HG03460 (cell line): ENCODE data around the gene SLC6A13.
"Not testable (repeated sequence)": the region's sequence is repeated elsewhere in the genome, so short reads cannot be mapped to it uniquely, and the experiment has no call there.

ENCODE experiments used
- ATAC-seq: cut with Tn5 transposase; IDR thresholded peaks from one replicate; pipeline ENCODE4 v1.9.1; 2021; ENCODE audit not compliant: unreplicated experiment

Gene SLC6A13

DNA sequence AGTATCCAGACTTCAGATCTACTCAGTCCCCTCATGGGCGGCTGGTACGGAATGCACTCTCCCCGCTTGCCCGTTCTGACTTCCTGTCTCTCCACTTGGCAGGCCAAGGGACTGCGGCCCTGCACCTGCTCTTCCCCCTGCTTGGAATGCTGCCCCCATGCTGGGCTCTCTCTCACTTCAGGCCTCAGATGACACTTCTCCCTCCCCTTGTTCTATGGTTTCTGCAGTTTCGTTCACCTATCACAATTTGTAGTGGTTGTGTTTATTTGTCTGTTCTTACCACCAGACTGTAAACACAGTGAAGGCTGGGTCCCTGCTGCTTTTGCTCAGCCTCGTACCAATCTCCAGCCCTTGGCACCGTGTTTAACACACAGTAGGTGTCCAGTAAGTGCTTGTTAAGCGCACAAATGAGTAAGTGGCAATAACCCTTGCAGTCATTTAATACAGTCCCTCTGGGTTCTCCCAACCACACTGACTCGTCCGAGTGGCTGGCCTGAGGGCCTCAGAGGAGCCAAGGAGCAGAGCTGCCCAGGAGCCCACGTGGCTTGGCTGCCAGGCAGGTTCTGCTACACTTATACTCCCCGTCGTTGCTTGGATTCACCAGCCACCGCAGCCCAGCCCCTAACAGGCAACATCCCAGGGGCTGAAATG, 60.4 kb downstream of the SLC6A13 start:
- no peak for ATAC-seq

DNA sequence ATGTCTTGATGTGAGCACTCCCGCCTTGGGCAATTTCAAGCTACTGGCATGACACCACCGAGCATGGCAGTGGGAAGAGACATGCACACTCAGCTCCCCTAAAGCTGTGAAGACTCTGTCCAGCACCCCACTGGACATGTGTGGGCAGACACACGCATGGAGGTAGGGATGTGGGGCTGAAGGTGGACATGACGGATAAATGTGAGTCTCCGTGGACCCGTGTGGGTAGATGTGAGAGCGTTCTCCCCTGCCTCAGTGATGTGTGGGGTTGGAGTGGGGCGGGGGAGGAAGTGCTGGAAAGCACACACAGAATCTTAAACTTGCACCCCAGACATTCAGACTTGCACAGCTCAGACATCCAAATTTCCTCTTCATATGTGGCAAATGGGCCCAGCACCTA, 61.3 kb downstream of the SLC6A13 start:
- ATAC-seq = no peak

DNA sequence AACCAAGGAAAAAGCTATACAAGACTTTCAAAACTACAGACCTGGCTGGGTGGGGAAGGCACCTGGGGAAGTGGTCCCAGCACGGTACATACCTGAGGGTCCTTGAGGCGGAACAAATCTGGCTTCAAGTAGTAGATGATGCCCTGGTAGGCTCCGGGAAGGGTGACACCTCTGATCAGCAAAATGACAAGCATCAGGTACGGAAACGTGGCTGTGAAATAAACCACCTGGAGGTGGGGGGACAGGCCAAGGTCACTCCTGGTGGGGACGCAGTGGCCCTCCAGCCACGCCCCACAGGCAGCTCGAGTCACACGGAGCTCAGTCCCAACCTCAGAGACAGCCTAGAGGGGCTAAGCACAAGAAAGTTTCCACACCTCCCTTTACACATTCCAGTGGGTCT, 63.9 kb downstream of the SLC6A13 start:
- no peak for ATAC-seq

DNA sequence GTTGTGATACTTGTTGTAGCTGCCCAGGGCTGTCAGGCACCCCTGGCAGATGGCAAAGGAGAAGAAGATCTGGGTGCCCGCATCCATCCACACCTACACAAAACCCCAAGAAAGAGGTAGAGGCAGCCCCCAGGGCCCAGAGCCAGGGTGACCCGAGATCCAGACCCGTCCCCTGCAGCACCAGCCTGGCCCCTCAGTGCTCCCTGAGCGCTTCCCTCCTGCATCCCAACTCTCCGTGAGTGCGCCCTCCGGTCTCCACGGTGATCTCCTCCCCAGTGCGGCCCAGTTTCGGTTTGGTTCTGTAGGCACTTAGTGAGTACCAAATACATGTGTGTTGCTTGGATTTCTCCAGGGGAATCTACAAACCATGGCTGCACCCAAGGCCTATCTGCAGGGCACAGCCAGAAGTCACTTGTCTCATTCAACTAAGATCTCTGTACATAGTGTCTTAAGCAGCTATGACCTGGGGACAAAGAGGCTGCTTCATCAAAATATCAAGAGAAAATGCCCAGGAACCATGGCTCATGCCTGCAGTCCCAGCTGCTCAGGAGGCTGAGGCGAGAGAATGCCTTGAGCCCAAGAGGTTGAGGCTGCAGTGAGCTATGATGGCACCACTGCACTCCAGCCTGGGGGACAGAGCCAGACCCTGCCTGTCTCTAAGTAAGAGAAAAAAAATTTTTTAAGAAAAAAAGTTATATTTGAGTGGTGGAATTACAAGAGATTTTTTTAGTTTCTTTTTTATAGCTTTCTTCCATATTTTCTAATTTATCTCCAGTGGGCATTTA, 64.5 kb downstream of the SLC6A13 start:
- no peak for ATAC-seq

DNA sequence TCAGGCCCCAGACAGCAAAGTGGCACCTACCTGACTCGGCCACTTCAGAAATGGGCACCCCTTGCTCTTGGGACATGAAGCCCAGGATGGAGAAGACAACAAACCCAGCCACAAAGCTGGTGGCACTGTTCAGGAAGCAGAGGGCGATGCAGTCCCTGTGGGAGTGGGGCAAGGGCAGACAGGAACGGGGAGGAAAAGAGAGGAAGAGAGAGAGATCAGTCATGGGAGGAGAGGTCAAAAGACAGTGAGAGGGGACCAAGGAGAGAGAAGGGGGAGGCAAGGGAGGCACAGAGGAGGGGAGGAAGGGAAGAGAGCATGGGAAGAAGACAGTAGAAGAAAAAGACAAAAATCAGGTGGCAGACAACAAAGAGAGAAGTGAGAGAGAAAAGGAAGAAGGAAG, 65.3 kb downstream of the SLC6A13 start:
- no peak for ATAC-seq

DNA sequence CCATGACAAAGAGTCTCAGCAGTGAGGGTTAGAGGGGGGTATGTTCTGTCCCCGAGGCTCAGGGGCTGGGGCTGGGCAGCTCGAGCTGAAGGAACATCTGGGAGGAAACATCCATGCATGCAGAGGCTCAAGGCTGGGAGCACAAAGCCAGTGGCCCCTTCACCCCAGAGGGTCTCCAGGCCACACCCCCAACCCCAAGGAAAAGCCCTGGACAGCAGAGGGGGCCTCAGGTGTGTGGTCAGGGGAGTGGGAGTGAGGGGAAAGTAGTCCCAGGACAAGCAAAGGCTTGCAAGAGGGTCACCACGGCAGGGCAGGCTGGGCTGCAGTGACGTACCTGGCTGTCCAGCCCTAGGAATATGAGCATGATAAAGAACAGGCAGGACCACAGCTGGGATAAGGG, 66.2 kb downstream of the SLC6A13 start:
- ATAC-seq = no peak

DNA sequence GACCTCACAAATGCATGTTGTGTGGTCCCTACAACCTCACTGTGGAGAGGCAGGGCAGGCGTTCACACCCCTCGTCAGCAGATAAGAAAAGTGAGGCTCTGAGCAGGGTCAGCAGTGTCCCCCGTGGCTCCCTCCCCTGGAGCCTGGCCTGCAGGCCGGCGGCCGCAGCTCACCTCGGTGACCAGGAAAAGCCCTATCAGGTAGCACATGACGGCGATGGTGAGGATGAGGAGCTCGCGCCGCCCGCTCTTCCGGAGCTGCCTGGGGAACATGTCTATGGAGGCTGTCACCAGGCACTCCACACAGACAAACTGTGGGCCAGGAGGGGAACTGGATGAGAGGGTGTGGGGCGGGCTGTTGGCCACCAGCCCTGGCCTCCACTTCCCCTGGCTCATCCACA, 66.7 kb downstream of the SLC6A13 start:
- no peak for ATAC-seq

DNA sequence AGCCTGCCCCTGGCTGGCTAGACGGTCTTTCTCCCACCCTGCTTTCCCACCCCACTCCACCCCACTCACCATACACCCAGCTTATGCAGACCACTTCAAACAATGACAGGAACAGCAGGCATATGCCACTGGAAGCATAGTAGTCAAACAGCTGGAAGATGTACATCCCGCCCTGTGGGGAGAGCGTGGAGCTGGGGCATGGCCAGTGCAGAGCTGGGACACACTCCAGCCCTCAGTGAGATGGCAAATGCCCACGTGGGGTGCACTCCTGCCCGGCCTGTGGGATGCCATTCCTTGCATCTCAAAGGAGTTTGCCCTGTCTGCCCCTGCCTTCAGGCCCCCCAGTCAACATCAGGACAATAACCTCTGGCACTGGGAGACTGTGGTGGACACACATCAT, 67.5 kb downstream of the SLC6A13 start:
- no peak for ATAC-seq

DNA sequence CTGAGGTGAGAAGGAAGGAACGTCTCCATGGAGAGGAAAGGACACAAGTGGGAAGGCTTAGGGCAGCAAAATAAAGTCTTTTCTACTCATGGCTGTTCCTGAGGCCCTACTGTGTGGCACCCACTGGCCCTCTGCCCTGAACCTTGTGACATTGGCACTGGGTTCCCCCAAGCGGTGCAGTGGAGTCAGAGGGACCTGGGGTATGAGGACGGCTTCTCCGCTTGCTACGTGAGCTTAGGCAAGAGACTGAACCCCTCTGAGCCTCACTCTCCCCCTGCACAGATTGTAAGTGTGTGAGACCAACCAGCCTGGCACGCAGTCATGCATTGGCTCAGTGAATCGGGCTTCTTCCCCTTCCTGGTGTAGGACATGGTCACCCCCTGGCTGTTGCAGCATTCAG, 68.4 kb downstream of the SLC6A13 start:
- ATAC-seq = no peak

DNA sequence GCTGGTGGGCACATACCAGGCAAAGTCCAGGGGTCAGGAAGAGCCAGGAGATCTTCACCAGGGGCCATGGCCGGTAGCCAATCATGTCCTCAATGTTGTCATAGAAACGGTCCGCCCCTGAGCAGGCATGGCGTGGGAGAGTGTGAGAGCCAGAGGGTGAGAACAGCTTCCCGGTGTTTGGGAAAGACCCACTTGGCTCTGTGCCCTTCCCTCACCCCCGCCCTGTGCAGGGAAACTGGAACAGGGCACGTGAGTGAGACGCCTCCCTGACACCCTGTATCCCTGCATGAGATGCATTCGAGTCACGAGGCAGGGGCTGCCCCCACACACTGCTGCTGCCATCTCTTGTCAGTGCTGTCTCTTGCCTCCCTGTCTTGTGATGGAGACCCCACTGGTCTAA, 69.4 kb downstream of the SLC6A13 start:
- ATAC-seq = no peak

DNA sequence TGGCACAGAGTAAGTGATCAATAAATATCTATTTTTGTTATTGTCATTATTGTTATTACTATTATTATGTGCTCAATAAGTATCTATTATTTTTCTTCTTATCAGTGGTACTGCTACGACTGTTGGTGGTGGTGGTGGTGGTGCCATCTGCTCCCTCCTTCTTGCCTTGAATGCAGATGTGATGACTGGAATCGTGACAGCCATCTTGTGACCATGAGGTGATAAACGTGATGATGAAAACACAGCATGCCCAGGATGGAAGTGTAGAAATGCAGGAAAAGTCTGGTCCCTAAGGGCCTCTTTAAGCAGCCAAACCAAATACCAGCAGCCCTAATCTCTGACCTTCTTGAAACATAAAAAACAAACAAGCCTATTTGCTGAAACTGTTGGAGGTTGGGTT, 71.1 kb downstream of the SLC6A13 start:
- ATAC-seq = no peak

DNA sequence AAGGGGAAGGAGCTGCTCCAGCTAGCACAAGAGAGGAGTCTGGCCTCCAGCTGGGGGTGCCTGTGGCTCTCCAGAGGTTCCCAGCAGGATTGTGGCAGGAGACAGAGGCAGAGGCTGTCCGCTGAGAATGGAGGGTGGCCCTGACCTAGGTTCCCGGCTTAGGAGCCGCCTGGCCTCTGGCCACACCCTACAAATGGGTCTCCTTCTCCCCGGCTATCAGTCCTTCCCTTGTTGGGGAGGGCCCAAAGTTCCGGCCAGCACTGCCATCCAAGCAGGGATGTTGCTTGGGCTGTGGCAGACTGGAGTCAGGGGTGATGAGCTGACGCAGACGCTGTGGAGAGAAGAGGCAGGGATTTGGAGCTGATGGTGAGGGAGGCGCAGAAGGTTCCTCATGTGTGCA, 71.8 kb downstream of the SLC6A13 start:
- ATAC-seq = no peak

DNA sequence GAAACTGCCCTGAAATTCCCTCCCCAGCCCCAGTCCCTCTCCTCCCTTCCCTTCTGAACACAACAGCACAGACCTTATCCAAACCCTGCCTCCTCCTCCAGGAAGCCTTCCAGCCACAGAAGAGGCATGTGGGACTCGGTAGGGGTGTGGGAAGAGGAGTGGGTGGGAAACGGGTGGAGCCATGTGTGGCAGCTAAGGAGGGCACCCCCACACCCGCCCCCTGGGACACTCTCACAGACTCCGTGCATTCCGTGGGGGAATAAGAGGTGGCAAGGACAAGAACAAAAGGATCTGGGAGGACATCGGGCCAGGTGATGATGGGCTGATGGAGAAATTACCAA, 73.0 kb downstream of the SLC6A13 start:
- ATAC-seq = no peak

DNA sequence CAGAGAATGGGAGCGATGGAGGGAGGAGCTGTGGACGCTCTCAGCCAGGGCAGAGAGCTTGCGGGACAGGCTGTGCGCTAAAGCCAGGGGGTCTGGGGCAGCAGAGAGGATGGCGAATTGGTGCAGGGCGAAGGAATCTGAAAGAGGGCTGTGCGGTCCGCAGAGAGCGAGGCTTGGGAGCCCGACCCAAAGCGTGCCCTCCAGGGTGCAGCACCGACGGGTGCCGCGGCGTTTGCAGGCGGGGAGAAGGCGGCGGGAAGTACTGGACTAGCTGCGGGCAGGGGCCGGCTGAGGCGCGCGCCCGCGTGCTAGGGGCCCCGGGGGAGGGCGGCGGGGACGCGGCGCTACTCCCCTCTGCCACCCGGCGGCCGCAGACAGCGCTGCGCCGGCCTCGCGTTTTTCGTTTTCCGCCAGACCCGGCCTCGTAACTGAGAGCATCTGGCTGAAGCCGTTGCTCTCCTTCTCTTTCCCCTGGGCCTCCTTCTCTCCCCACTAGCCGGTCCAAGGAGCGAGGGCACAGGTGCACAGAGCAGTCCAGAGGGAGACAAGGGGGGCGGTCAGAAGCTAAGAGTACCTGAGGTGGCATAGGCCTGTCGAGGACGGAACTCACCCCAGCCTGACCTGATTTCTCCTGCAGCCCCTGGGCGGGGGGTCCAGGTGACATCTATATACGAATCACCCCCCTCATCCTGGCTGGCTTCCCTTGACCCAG, 73.6 kb downstream of the SLC6A13 start:
- no peak for ATAC-seq

DNA sequence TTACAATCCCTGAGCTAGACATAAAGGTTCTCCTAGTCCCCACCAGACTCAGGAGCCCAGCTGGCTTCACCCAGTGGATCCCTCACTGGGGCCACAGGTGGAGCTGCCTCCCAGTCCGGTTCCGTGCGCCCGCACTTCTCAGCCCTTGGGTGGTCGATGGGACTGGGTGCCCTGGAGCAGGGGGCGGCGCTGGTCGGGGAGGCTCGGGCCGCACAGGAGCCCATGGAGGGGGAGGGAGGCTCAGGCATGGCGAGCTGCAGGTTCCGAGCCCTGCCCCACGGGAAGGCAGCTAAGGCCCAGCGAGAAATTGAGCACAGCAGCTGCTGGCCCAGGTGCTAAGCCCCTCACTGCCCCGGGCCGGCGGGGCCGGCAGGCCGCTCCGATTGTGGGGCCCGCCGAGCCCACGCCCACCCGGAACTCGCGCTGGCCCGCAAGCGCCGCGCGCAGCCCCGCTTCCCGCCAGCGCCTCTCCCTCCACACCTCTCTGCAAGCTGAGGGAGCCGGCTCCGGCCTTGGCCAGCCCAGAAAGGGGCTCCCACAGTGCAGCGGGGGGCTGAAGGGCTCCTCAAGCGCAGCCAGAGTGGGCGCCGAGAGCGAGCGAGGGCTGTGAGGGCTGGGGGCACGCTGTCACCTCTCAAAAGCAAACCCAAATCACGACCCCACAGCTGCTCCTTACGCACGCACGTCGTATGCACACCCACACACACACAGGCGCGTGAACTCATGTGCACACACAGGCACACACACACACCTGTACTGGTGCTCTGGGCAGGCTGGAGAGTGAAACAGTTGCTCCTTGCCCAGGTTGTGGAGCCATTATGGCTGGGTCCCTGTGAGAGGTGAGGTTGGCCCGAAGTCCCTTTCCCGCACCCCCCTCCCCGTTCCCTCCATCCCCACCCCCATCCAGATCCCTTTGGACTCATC, 74.4 kb downstream of the SLC6A13 start:
- ATAC-seq = not testable (repeated sequence)

DNA sequence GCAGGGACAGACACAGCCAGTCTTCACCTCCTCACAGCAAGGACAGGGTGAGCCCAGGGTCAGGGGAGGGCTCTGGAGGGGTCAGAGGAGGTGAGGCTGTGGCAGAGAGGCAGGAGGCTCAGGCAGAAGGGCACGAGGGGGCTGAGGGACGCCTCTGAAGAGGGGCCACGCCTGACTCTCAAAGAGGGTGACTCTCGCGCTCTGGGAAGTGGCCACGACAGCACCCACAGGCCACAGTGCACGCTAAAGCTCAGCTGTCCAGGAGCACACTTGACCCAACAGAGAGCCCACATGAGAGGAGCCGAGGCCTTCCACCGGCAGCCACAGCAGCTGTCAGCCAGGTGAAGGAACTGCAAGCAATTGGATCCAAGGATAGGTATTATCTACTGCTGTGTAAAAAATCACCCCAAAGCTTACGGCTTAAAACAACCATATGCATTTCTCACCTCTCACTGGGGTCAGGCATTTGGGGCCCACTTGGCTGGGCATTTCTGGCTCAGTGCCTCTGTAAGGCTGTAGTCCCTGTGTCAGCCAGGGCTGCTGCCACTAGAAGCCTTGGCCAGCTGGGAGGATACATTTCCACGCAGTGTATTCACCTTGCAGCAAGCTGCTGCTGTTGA, 76.5 kb downstream of the SLC6A13 start:
- ATAC-seq = no peak

DNA sequence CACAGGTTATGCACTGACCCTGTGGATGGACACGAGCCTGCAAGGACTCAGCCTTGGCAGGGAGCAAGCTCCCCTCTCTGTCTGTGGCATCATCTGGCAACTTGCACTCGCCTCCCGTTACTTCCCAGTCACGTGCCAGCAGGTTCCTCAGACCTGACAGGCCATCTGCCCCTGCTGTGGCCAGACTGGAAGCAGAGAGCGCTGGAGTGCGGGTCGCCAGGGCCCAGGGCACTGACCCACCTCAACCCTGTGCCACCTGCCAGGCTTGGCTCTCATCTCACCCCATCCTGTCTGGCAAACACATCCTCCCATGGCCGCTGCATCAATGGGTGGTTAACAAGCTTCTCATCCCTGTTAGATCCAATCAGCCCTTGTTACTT, 77.1 kb downstream of the SLC6A13 start:
- no peak for ATAC-seq

DNA sequence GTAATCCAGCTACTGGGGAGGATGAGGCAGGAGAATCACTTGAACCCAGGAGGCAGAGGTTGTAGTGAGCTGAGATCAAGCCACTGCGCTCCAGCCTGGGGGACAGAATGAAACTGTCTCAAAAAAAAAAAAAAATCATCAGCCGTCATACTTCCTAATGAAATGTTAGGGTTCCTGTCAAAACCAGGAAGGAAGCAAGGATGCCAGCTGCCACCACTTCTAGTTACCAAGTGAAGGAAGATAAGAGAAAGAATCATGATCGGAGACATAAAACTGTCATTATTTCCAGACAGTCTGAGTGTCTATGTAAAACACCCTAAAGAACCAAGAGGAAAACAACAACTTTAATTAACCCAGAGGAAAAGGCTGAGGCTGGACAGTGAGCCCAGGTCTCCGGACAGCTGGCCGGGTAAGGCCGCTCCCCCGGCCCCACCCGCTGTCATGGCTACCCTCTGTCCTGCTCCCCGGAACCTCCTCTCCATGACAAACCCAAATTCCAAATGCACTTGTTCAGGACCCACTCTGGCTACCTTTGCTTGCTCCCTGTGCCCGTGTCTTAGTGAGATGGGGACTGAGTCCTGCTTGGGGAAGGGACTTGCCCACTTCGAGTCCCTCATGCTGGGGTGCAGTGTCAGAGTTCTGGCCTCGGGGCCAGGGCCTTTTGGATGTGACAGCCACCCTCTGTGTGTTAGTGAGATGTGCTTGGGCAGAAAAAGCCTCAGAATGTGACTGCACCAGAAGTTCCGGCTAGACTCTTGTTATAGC, 77.6 kb downstream of the SLC6A13 start:
- ATAC-seq = no peak

DNA sequence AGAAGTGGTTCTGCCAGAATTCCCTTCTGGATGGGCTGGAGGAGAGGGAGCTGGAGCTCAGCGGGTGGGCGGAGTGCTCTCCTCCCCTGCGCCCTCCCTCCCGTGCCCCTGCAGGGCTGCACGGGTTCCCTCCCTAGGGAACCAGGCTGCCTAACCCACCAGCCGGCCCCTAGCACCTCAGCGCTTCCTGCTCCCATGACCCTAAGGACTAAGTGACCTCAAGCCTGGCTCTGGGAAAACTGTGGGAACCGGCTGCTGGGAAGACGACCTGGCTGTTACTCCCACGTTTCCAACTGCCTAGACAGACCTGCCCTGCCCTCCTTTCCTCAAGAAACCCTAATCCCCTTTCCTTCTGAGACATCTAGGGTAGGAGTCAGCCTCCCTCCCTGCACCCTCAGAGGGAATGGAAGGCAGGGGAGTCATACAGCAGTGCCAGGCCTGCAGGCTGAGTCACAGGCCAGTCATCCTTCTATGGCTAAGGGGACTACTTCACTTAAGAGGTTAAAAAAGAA, 80.2 kb downstream of the SLC6A13 start:
- no peak for ATAC-seq

DNA sequence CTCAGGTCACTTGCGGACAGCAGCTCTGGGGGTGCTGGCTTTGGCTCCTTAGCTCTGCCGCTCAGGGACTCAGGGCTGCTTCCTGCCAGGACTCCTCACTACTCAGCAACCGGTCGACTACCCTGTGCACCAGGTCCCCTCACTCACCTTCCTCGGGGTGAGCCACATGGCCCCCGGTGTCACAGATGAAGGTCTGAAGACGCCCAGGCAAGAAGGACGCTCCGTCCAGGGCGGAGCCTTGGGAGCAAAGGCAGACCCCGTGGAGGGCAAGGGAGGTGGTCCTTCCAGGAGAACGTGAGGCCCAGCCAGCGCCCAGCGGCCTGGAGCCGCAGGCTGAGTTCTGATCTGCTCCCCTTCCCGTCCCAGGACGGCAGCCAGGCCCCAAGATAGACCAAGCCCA, 80.7 kb downstream of the SLC6A13 start:
- ATAC-seq = no peak
